Measurements from ENCODE around the gene SLC17A3. TPM values are rescaled to one million over a fixed set of nuclear protein-coding genes. Genes with fewer than 3 reads are reported as not detected.

SLC17A3 gene
- total RNA-seq, 1 experiment from 2014 or later = not detected

- H3K4me1 Mint-ChIP-seq = peaks cover 6% of the 10 kb centered on the region
- H3K27ac Mint-ChIP-seq = no peak overlapping the region
- H3K4me3 Mint-ChIP-seq = no peak overlapping the region
- H3K36me3 Mint-ChIP-seq = no peaks in the 10 kb centered on the region
- no peaks in the 10 kb centered on the region for H3K27me3 Mint-ChIP-seq (ENCODE audit: low read depth)
- ChIA-PET CTCF (no interaction called here), POLR2A (no interaction called here)
- H3K9me3 Mint-ChIP-seq = peaks cover 8% of the 10 kb centered on the region
- TF ChIP-seq ATF1 (CRISPR knock-in tag; IDR thresholded peaks at IDR 0.05) = no peak
- TF ChIP-seq E2F1 (CRISPR knock-in tag; IDR thresholded peaks at IDR 0.05) = no peak
- no peak for TF ChIP-seq HMGA2 (CRISPR knock-in tag; IDR thresholded peaks at IDR 0.05)
- no peak for TF ChIP-seq AFF4 (CRISPR knock-in tag; IDR thresholded peaks at IDR 0.05; ENCODE audit: borderline replicate concordance)
- TF ChIP-seq TP53 (CRISPR knock-in tag; IDR thresholded peaks at IDR 0.05) = no peak
- no peak for TF ChIP-seq FOXP1 (CRISPR knock-in tag; IDR thresholded peaks at IDR 0.05; ENCODE audit: borderline replicate concordance)
- no peak for TF ChIP-seq CREB1 (CRISPR knock-in tag; IDR thresholded peaks at IDR 0.05)
- TF ChIP-seq NFE2L1 (CRISPR knock-in tag; IDR thresholded peaks at IDR 0.05) = no peak
- no peak for TF ChIP-seq ZNF671 (CRISPR knock-in tag; IDR thresholded peaks at IDR 0.05)
- TF ChIP-seq ZNF423 (CRISPR knock-in tag; IDR thresholded peaks at IDR 0.05) = no peak
- no peak for TF ChIP-seq JAZF1 (CRISPR knock-in tag; IDR thresholded peaks at IDR 0.05)
- TF ChIP-seq ZNF425 (CRISPR knock-in tag; conservative IDR thresholded peaks at IDR 0.05) = no peak
- no peak for TF ChIP-seq NR1H2 (CRISPR knock-in tag; IDR thresholded peaks at IDR 0.05)
- no peak for TF ChIP-seq ZMAT4 (CRISPR knock-in tag; IDR thresholded peaks at IDR 0.05)
- no peak for TF ChIP-seq TEAD1 (CRISPR knock-in tag; IDR thresholded peaks at IDR 0.05)
- no peak for TF ChIP-seq ZNF416 (CRISPR knock-in tag; IDR thresholded peaks at IDR 0.05)
- TF ChIP-seq RELA (CRISPR knock-in tag; IDR thresholded peaks at IDR 0.05; ENCODE audit: borderline replicate concordance) = no peak
- no peak for TF ChIP-seq FOXJ3 (CRISPR knock-in tag; IDR thresholded peaks at IDR 0.05; ENCODE audit: borderline replicate concordance)
- no peak for TF ChIP-seq AR (CRISPR knock-in tag; IDR thresholded peaks at IDR 0.05)
- no peak for TF ChIP-seq IRF1 (CRISPR knock-in tag; IDR thresholded peaks at IDR 0.05)
- DNase-seq (ENCODE audit: low spot score) = no peak
- no peak for ATAC-seq
These were observed 52.7 kb downstream of the SLC17A3 start for GRCh38 chr6:25821341-25821740.
